Measurements from ENCODE around the gene COX10.

COX10 gene

GRCh38 chr17:14124854-14125253 lies 55.5 kb downstream of the COX10 start:
- no peak for TF ChIP-seq CTCF (IDR thresholded peaks at IDR 0.05; ENCODE audit: low read depth, low read length)
- H3K4me3 ChIP-seq (replicated peaks in 1 of 2; ENCODE audit: low read depth in 2 of 2, low read length in 2 of 2), result no peak overlapping the region

GRCh38 chr17:14125518-14126137 lies 56.3 kb downstream of the COX10 start:
- TF ChIP-seq CTCF (IDR thresholded peaks at IDR 0.05; ENCODE audit: low read depth, low read length), result no peak
- H3K4me3 ChIP-seq (replicated peaks in 1 of 2; ENCODE audit: low read depth in 2 of 2, low read length in 2 of 2), result no peak overlapping the region
- no peak for DNase-seq (ENCODE audit: low read depth in 2 of 2)

More at GRCh38 chr17:14124854-14125253, 55.5 kb downstream of the COX10 start:
- no peak for DNase-seq (ENCODE audit: low read depth in 2 of 2)

GRCh38 chr17:14133104-14133503 lies 63.8 kb downstream of the COX10 start:
- no peak for TF ChIP-seq CTCF (IDR thresholded peaks at IDR 0.05; ENCODE audit: low read depth, low read length)
- DNase-seq (ENCODE audit: low read depth in 2 of 2), result no peak
- no peak overlapping the region for H3K4me3 ChIP-seq (replicated peaks in 1 of 2; ENCODE audit: low read depth in 2 of 2, low read length in 2 of 2)

- DNase-seq (ENCODE audit: low read depth in 2 of 2), result no peak
- no peak overlapping the region for H3K4me3 ChIP-seq (replicated peaks in 1 of 2; ENCODE audit: low read depth in 2 of 2, low read length in 2 of 2)
- no peak for TF ChIP-seq CTCF (IDR thresholded peaks at IDR 0.05; ENCODE audit: low read depth, low read length)
Observed at GRCh38 chr17:14134456-14134855, 65.2 kb downstream of the COX10 start.

GRCh38 chr17:14135906-14136590 lies 66.7 kb downstream of the COX10 start:
- TF ChIP-seq CTCF (IDR thresholded peaks at IDR 0.05; ENCODE audit: low read depth, low read length), result no peak
- no peak overlapping the region for H3K4me3 ChIP-seq (replicated peaks in 1 of 2; ENCODE audit: low read depth in 2 of 2, low read length in 2 of 2)
- no peak for DNase-seq (ENCODE audit: low read depth in 2 of 2)

- TF ChIP-seq CTCF (IDR thresholded peaks at IDR 0.05; ENCODE audit: low read depth, low read length), result no peak
Observed at GRCh38 chr17:14138649-14139048, 69.3 kb downstream of the COX10 start.

More at GRCh38 chr17:14138649-14139048, 69.3 kb downstream of the COX10 start:
- DNase-seq (ENCODE audit: low read depth in 2 of 2), result no peak
- no peak overlapping the region for H3K4me3 ChIP-seq (replicated peaks in 1 of 2; ENCODE audit: low read depth in 2 of 2, low read length in 2 of 2)
